ENCODE data around the gene TTYH1.

DNA sequence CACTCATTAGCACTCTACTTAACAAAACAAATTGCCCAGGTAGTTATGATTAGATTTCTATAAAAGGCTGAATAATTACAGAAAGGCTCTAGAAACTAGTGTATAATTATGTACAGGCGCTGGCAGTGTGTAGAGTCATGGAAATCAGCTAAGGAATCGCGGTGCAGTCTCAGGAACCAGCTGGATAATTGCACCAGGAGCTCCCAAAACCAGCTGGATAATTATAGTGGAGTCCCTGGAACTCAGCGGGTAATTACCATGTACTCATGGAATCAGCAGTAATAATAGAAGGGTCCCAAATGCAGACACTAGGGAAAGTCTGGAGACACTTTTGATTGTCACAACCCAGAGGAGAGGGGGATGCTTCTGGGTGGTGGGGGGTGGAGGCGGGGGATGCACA, 23.2 kb upstream of the TTYH1 start:
- TF ChIP-seq, protein P1, sequence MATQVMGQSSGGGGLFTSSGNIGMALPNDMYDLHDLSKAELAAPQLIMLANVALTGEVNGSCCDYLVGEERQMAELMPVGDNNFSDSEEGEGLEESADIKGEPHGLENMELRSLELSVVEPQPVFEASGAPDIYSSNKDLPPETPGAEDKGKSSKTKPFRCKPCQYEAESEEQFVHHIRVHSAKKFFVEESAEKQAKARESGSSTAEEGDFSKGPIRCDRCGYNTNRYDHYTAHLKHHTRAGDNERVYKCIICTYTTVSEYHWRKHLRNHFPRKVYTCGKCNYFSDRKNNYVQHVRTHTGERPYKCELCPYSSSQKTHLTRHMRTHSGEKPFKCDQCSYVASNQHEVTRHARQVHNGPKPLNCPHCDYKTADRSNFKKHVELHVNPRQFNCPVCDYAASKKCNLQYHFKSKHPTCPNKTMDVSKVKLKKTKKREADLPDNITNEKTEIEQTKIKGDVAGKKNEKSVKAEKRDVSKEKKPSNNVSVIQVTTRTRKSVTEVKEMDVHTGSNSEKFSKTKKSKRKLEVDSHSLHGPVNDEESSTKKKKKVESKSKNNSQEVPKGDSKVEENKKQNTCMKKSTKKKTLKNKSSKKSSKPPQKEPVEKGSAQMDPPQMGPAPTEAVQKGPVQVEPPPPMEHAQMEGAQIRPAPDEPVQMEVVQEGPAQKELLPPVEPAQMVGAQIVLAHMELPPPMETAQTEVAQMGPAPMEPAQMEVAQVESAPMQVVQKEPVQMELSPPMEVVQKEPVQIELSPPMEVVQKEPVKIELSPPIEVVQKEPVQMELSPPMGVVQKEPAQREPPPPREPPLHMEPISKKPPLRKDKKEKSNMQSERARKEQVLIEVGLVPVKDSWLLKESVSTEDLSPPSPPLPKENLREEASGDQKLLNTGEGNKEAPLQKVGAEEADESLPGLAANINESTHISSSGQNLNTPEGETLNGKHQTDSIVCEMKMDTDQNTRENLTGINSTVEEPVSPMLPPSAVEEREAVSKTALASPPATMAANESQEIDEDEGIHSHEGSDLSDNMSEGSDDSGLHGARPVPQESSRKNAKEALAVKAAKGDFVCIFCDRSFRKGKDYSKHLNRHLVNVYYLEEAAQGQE (IDR thresholded peaks at IDR 0.05; ENCODE audit: low read depth, low read length), result no peak
- TF ChIP-seq, protein P2, sequence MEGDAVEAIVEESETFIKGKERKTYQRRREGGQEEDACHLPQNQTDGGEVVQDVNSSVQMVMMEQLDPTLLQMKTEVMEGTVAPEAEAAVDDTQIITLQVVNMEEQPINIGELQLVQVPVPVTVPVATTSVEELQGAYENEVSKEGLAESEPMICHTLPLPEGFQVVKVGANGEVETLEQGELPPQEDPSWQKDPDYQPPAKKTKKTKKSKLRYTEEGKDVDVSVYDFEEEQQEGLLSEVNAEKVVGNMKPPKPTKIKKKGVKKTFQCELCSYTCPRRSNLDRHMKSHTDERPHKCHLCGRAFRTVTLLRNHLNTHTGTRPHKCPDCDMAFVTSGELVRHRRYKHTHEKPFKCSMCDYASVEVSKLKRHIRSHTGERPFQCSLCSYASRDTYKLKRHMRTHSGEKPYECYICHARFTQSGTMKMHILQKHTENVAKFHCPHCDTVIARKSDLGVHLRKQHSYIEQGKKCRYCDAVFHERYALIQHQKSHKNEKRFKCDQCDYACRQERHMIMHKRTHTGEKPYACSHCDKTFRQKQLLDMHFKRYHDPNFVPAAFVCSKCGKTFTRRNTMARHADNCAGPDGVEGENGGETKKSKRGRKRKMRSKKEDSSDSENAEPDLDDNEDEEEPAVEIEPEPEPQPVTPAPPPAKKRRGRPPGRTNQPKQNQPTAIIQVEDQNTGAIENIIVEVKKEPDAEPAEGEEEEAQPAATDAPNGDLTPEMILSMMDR (IDR thresholded peaks at IDR 0.05), result no peak

All from SK-N-SH (cell line).